NOMO-1 treated with dmso at 0.1 percent for 144 hours (cell line): ENCODE measurements around the gene PRTN3.
"Not testable (repeated sequence)": the region's sequence is repeated elsewhere in the genome, so short reads cannot be mapped to it uniquely, and the experiment has no call there.

Experiments used
- DNase-seq: peaks from one replicate; lab custom pipeline; 2025; ENCODE audit not compliant: unreplicated experiment; lab: John Stamatoyannopoulos, UW

The PRTN3 gene

DNA sequence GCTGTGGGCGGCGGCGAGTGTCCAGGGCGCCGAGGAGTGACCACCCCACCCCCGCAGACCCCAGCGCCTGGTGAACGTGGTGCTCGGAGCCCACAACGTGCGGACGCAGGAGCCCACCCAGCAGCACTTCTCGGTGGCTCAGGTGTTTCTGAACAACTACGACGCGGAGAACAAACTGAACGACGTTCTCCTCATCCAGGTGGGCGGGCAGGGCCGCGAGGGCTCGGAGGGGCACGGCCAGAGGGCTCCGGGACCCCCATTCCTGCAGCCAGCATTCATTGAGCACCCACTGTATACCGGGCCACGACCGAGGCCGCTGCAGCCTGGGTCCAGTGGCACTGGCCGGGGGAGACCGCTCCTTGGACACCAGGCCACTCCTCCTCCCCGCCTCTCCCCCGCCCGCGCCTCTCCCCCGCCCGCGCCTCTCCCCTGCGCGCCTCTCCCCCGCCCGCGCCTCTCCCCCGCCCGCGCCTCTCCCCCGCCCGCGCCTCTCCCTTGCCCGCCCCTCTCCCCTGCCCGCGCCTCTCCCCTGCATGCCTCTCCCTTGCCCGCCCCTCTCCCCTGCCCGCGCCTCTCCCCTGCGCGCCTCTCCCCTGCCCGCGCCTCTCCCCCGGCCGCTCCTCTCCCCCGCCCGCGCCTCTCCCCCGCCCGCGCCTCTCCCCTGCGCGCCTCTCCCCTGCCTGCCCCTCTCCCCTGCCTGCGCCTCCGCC is 3.2 kb downstream of the PRTN3 start:
- DNase-seq: no peak

DNA sequence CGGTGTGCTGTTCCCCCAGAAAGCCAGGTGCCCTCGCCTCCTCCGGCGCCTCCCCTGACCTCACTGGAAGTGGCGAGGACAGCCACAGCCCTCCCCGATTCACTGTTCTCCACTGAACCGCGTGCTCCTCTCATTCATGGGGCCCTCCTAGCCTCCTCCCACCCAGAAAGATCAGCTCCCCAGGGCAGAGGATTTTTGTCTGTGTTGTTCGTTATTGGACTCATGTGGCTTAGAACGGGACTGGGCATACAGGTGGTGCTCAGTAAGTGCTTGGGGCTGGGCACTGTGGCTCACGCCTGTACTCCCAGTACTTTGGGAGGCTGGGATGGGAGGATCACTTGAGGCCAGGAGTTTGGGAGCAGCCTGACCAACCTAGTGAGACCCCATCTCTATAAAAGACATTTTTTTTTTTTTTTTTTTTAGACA is 3.8 kb downstream of the PRTN3 start:
- DNase-seq: no peak

DNA sequence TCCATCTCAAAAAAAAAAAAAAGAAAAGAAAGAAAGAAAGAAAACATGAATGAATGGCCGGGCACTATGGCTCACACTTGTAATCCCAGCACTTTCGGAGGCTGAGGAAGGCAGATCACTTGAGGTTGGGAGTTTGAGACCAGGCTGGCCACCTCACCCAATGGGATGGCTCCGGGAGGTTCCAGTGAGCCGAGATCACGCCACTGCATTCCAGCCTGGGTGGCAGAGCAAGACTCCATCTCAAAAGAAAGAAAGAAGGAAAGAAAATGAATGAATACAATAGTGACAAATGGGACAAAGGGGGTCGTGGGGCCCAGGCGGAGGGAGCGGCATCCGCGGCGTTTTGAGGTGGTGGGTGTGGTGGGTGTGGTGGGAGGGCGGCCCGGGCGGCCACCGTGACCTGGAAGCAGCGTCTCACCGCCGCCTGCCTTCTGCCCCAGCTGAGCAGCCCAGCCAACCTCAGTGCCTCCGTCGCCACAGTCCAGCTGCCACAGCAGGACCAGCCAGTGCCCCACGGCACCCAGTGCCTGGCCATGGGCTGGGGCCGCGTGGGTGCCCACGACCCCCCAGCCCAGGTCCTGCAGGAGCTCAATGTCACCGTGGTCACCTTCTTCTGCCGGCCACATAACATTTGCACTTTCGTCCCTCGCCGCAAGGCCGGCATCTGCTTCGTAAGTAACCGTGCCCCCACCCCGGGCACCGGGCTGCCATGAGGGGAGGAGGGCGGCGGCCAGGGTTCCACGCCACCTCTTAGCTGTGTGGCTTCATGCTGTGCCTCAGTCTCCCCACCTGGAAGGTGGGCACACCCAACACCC is 5.1 kb downstream of the PRTN3 start:
- no peak for DNase-seq

DNA sequence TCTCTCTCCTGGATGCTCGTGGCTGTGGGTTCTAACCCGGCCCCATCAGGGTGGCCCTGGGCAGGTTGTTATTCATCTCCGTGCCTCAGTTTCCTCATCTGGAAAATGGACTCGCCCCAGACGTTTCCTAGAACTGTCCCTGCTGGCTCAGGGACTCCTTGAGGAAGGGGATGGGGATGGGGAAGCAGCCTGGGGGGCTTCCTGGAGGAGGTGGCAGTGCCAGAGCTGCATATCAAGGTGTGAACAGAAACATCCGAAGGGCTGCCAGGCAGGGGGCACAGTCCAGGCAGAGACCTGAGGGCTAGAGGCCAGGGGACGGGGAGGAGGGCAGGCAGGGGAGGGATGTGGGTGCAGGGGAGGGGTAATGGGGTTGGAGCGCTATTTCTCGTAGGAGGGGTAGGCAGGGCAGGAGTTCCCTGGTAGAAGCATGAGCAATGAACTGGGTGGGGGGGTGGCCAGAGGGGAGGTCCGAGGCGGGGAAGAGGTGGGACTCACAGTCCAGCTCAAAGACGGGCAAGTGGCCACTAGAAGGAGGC is 7.7 kb downstream of the PRTN3 start:
- DNase-seq: no peak

DNA sequence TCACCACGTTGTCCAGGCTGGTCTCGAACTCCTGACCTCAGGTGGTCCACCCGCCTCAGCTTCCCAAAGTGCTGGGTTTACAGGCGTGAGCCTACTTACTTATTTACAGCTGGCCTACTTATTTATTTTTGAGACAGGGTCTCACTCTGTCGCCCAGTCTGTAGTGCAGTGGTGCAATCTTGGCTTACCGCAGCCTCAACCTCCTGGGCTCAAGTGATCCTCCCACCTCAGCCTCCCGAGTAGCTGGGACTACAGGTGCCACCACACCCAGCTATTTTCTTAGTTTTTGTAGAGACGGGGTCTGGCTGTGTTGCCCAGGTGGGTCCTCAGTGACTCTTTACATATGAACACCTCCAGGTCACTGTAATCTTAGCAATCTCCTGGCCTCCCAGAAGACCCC is 8.4 kb downstream of the PRTN3 start:
- DNase-seq: not testable (repeated sequence)

DNA sequence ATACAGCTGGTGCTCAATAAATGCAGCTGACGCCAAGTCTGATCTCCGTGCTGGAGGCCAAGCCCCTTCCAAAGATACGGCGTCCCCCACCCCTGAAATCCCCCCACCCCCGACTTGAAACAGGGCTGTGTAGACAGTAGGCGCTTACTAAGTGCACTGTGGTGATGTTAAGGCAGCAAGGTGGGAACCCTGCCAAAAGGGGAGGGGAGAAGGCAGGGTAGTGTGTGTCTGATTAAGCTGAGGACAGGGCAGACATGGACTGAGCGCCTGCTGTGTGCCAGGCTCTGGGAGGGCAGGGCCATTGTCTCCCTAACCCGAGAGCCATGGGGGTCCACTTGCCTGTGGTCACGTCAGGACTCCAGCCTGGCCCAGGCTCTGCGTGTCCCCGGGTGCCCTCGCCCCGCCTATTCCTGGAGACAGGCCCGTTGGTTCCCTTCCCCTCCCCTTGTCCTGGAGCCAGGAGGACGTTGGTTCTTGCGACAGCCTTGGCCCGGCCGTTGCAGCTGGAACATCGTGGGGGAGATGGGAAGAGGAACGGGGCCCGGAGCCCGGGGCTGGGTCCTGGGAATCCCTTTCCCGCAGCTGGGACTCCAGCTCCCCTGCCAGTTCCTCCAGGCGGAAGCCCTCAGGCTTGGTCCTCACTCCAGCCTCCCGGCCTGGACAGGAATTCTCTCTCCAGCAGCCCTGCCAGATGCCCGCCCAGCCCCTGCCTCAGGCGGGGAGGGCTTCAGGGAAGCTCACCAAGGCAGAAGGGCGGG is 9.6 kb downstream of the PRTN3 start:
- peak; percentile 79 for DNase-seq

DNA sequence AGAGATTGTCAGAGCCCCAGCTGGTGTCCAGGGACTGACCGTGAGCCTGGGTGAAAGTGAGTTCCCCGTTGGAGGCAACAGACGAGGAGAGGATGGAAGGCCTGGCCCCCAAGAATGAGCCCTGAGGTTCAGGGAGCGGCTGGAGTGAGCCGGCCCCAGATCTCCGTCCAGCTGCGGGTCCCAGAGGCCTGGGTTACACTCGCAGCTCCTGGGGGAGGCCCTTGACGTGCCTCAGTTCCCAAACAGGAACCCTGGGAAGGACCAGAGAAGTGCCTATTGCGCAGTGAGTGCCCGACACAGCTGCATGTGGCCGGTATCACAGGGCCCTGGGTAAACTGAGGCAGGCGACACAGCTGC is 10.2 kb downstream of the PRTN3 start:
- DNase-seq: no peak

DNA sequence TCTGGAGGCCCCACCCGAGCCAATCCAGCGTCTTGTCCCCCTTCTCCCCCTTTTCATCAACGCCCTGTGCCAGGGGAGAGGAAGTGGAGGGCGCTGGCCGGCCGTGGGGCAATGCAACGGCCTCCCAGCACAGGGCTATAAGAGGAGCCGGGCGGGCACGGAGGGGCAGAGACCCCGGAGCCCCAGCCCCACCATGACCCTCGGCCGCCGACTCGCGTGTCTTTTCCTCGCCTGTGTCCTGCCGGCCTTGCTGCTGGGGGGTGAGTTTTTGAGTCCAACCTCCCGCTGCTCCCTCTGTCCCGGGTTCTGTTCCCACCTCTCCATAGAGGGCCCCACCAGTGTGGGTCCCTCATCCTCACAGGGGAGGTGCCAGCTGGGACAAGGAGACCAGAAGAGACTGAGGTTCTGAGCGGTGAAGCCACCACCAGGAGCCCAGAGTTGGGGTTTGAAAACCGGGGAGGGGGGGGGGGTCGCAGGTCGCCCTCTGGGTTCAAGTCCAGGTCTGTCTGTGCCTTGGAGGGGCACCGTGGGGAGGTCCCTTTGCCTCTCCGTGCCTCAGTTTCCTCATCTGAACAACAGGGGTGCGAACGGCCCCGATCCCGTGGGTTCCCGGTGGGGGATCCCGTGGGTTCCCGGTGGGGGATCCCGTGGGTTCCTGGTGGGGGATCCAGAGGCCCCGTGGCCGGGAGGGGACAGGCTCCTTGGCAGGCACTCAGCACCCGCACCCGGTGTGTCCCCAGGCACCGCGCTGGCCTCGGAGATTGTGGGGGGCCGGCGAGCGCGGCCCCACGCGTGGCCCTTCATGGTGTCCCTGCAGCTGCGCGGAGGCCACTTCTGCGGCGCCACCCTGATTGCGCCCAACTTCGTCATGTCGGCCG is 11.6 kb downstream of the PRTN3 start, which contains the start of gene ELANE:
Gene ELANE (plus strand): TSS at position 168 of the 878 bp plus-strand sequence. CDS start 26 bp downstream, at position 194.
- peak; percentile 69 for DNase-seq

DNA sequence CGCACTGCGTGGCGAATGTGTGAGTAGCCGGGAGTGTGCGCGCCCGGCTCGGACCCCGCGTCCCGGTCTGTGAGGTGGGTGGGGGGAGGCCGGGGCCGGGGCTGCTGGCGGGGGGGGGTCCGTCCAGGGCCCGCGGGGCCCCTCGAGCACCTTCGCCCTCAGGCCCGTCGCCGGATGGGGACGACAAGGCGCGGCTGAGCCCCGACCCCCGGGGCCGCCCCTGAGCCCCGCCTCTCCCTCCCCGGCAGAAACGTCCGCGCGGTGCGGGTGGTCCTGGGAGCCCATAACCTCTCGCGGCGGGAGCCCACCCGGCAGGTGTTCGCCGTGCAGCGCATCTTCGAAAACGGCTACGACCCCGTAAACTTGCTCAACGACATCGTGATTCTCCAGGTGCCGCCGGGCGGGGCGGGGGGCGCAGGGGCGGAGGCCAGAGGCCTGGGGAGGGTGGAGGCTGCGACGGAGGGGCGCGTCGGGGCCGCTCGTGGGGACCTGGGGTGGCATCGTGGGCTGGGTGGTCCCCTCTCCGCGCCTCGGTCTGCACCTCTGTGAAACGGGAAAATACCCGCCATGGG is 12.3 kb downstream of the PRTN3 start:
- no peak for DNase-seq

DNA sequence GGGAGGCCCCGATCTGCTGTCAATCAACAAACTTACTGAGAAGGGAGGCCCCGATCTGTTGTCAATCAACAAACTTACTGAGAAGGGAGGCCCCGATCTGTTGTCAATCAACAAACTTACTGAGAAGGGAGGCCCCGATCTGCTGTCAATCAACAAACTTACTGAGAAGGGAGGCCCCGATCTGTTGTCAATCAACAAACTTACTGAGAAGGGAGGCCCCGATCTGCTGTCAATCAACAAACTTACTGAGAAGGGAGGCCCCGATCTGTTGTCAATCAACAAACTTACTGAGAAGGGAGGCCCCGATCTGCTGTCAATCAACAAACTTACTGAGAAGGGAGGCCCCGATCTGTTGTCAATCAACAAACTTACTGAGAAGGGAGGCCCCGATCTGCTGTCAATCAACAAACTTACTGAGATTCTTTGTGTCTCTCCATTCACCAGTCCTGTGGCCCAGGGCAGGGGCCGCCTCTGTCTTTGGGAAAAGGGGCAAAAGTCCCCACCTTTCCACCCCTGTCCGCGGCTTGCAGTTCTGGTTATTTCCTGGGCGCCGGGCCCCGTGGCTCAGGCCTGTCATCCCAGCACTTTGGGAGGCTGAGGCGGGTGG is 12.9 kb downstream of the PRTN3 start:
- not testable (repeated sequence) for DNase-seq

DNA sequence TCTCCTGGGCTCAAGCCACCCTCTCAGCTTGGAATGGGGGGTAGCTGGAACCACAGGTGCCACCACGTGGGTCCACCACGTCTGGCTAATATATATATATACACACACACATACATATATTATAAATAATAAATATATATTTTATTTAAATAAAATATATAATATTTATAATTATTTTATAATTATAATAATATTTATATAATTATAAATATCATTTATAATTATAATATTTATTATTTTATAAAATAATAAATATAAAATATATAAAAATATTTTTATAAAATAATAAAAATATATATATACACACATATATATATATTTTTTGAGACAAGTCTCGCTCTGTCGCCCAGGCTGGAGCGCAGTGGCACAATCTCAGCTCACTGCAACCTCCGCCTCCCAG is 13.8 kb downstream of the PRTN3 start:
- DNase-seq: no peak

DNA sequence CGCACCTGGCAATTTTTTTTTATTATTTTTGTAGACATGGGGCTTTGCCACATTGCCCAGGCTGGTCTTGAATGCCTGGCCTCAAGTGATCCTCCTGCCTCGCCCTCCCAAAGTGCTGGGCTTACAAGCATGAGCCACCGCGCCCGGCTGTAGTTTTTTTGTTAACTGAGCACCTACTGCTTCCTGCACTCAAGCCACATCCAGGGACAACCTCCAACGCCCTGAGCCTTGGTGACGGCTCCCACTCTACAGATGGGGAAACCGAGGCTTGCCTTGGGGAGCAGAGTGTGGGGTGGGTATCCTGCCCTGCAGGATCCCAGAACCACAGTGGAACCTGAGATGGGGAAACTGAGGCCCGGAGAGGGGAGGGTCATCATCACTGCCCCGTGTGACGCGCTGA is 14.3 kb downstream of the PRTN3 start:
- DNase-seq: no peak

DNA sequence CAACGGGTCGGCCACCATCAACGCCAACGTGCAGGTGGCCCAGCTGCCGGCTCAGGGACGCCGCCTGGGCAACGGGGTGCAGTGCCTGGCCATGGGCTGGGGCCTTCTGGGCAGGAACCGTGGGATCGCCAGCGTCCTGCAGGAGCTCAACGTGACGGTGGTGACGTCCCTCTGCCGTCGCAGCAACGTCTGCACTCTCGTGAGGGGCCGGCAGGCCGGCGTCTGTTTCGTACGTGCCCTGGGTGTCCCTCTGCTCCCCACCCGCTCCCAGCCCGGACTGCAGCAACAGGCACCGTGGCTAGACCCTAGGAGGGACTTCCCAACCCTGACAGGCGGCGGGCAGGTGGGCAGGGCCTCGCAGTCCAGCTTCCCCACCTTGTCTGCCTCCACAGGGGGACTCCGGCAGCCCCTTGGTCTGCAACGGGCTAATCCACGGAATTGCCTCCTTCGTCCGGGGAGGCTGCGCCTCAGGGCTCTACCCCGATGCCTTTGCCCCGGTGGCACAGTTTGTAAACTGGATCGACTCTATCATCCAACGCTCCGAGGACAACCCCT is 14.8 kb downstream of the PRTN3 start:
- DNase-seq: no peak

DNA sequence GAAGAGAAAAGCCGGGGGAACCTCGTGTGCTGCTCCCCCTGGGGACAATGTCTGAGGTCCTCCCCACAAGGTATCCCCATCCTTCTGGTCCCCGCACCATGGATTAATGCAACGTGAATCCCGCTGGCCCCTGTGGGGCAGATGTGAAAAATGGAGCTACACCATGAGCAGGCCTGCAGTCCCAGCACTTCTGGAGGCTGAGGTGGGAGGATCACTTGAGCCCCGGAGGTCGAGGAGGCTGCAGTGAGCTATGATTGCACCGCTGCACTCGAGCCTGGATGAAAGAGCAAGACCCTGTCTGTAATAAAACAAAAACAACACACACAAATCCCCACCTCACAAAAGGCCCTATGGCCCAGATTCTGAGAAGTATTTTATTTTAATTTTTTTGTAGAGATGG is 17.5 kb downstream of the PRTN3 start:
- DNase-seq: no peak

DNA sequence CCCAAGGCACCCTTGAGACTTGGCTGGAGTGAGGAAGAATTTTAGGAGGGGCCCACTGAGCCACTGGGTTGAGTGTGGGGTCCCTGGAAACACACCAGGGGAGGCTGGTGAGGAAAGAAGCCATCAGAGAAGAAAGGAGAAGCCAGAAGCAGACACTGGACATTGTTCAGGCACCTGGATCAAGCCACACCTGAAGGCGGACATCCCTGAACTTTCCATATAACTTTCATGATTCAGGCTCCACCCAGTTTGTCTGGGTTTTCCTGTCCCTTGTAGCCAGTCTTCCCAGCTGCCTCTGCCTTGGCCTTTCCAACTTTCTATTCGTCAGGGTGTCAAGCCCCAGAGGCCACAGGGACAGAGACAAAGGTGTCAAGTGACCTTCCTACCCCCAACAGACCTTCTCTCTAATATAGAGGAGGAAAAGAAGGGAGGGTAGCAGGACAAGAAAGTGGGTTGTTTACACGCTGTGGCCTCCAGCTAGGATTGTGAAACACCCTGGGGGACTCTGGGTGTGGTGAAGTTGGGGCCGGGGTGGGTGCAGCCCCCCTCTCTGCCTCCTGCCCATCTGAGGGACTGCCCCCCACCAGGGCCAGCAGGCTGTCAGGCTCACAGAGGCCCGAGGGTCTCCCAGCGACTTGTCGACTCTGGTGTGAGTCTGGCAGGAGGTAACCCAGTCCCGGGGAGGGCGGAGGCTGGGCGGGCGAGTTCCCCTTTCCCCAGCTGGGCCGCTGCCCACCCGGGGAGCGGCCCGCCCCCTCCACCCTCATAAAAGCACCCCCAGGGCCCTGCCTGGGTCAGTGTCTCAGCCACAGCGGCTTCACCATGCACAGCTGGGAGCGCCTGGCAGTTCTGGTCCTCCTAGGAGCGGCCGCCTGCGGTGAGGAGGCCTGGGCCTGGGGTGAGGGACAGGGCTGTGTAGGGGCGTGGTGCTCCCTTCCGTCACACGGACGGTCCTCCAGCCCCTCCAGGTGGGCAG is 18.4 kb downstream of the PRTN3 start, which contains the start of gene CFD:
Gene CFD (plus strand): TSS at position 797 of the 976 bp plus-strand sequence. CDS start 26 bp downstream, at position 823.
- peak; percentile 62 for DNase-seq

DNA sequence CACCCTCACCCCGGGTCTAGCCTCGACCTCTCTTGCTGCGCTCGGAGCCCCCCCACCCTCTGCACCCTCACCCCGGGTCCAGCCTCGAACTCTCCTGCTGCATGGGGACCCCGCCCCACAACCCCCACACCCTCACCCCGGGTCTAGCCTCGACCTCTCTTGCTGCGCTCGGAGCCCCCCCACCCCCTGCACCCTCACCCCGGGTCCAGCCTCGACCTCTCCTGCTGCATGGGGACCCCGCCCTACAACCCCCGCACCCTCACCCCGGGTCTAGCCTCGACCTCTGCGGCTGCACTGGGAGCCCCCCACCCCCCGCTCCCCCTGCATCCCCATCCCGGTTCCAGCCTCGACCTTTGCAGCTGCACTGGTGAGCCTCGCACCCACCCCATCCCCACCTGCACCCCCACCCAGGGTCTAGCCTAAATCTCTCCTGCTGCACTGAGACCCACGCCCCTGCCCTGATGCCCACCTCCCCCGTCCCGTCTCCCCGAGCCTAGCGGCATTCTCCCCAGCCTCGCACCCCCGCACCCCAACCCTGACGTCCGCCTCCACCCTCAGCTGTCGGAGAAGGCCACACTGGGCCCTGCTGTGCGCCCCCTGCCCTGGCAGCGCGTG is 20.4 kb downstream of the PRTN3 start:
- no peak for DNase-seq

DNA sequence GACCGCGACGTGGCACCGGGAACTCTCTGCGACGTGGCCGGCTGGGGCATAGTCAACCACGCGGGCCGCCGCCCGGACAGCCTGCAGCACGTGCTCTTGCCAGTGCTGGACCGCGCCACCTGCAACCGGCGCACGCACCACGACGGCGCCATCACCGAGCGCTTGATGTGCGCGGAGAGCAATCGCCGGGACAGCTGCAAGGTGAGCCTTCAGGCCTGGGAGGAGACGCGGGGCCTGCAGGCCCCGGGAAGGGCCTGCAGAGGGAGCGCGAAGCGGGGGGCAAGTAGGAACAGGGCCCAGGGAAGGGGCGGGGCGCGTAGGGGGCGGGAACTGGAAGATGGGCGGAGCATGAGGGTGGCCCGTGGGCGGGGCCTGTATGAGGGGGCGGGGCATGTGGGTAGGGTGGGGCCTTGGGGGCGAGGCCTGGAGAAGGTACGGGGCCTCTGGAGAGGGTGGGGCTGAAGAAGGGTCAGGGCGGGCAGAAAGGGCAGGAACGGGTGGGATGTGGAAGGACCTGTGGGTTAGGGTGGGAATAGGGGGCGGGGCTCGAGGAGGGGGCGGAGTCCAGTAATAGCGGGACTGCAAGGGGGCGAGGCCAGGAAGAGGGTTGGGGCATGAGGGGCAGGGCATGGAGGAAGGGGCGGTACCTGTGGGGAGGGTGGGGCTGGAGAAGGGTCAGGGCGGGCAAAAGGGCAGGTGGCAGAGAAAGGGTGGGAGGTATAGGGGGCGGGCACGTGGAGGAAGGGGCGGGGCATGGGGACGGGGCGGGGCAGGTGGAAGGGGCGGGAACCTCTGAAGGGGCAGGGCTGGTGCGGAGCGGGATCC is 21.2 kb downstream of the PRTN3 start:
- peak; percentile 42 for DNase-seq
